ENCODE measurements around the gene SIPA1L3. TPM values are rescaled to one million over a fixed set of nuclear protein-coding genes. Genes with fewer than 3 reads are reported as not detected.

The SIPA1L3 gene
- total and polyA plus RNA-seq, 9 of the 15 experiments (the other 6 are each of a cell fraction or from before 2014, with no cell fraction given), result 0.01 to 6.1 (median 2.5) TPM

GRCh38 chr19:37930416-37930815, 23.4 kb downstream of the SIPA1L3 start:
- no peaks in the 10 kb centered on the region for H3K9me1 ChIP-seq (ENCODE audit: control insufficient read depth, insufficient read depth, low read length)
- H3K9me3 ChIP-seq (replicated peaks; ENCODE audit: control insufficient read depth, insufficient read depth, low read depth, low read length), result no peaks in the 10 kb centered on the region
- CTCF ChIA-PET (ENCODE audit: low intra/inter-chr PET ratio), result no interaction called here
- H3K9ac ChIP-seq (ENCODE audit: insufficient read depth in 1 of 2, low read depth in 2 of 2, low read length in 2 of 2), result no peak overlapping the region
- H3K4me3 ChIP-seq, result no peak overlapping the region
- no peak for DNase-seq (ENCODE audit: extremely low read depth in 1 of 4, low spot score in 3 of 4)
- peaks cover 0 to 7% of the 10 kb centered on the region in 2 experiments; a peak in 1 of 5 replicates for H3K27me3 ChIP-seq (ENCODE audit: control insufficient read depth in 2 of 2, insufficient read depth in 2 of 2, low read length in 2 of 2)
- in situ Hi-C loops (cut with MboI), result no loop called here
- POLR2A ChIA-PET, result interaction anchor here (1.1 kb wide), 1 partner anchor 10 kb away, joined by 3 read pairs; no protein-coding TSS in a partner anchor
- H2AFZ ChIP-seq (ENCODE audit: low read depth, low read length), result no peak overlapping the region
- no peaks in the 10 kb centered on the region for H4K20me1 ChIP-seq (replicated peaks; ENCODE audit: control insufficient read depth, insufficient read depth, low read length)
- no peaks in the 10 kb centered on the region for H3K36me3 ChIP-seq (ENCODE audit: control insufficient read depth, insufficient read depth, low read length)
- intact Hi-C loops (cut with micrococcal nuclease), result no loop called here
- no peak for FAIRE-seq
- 28% methylated on average over 5 of the region's 5 CpGs for whole genome bisulfite sequencing (ENCODE audit: insufficient coverage, low coverage, missing lambda C conversion rate)
- no peaks in the 10 kb centered on the region for H3K79me2 ChIP-seq (ENCODE audit: control insufficient read depth, insufficient read depth, low read length)
- BruUV-seq (replicated peaks), result no TSS peak
- no peak for ATAC-seq
- H3K4me1 ChIP-seq (replicated peaks in 1 of 2; ENCODE audit: control insufficient read depth in 2 of 2, insufficient read depth in 2 of 2, low read length in 2 of 2), result peaks cover 0 to 6% of the 10 kb centered on the region in 2 experiments; a peak in 2 of 5 replicates
- no peak overlapping the region for H3K27ac ChIP-seq (ENCODE audit: extremely low read depth, low read depth, low read length)
- no peak for TF ChIP-seq TSHZ1 (CRISPR knock-in tag; IDR thresholded peaks at IDR 0.05)
- no peak for TF ChIP-seq KLF10 (CRISPR knock-in tag; IDR thresholded peaks at IDR 0.05)
- no peak for TF ChIP-seq ZNF584 (CRISPR knock-in tag; IDR thresholded peaks at IDR 0.05; ENCODE audit: low read depth)
- no peak for TF ChIP-seq CCAR2 (IDR thresholded peaks at IDR 0.05; ENCODE audit: low read depth, low read length)
- TF ChIP-seq ZNF175 (CRISPR knock-in tag; IDR thresholded peaks at IDR 0.05; ENCODE audit: low read depth), result no peak
- no peak overlapping the region for H3K4me2 ChIP-seq (ENCODE audit: insufficient read depth, low read length)

Measured in K562 (cell line).